Measurements from ENCODE around the gene NDUFAF2. TPM values are rescaled to one million over a fixed set of nuclear protein-coding genes. Genes with fewer than 3 reads are reported as not detected.

NDUFAF2 gene
- total and polyA plus RNA-seq, 2 of the 13 experiments (the other 11 are each of a cell fraction or from before 2014, with no cell fraction given) = 34.0 to 78.4 TPM

GRCh38 chr5:60944904-60945812, at the start of gene NDUFAF2, which contains the start of gene ERCC8 (continued):
- 0 out of 2 replicates have a peak, but pooled peaks have one; percentile 18 for TF ChIP-seq ZNF276 (CRISPR knock-in tag; IDR thresholded peaks at IDR 0.05; ENCODE audit: low read depth)
- no peak for TF ChIP-seq AKAP8 (CRISPR knock-in tag; IDR thresholded peaks at IDR 0.05)
- TF ChIP-seq TFDP1 (CRISPR knock-in tag; IDR thresholded peaks at IDR 0.05; ENCODE audit: borderline replicate concordance) = no peak
- peak; percentile 51; the same call in 1 of the 2 replicates for TF ChIP-seq GMEB1 (CRISPR knock-in tag; IDR thresholded peaks at IDR 0.05; ENCODE audit: borderline replicate concordance)
- TF ChIP-seq ETV5 (CRISPR knock-in tag; IDR thresholded peaks at IDR 0.05; ENCODE audit: borderline replicate concordance) = no peak
- TF ChIP-seq XRCC5 (optimal IDR thresholded peaks at IDR 0.05; ENCODE audit: low read length) = peak; percentile 43
- TF ChIP-seq ZSCAN21 (CRISPR knock-in tag; IDR thresholded peaks at IDR 0.05; ENCODE audit: borderline replicate concordance) = no peak
- TF ChIP-seq ZNF782 (CRISPR knock-in tag; IDR thresholded peaks at IDR 0.05; ENCODE audit: borderline replicate concordance) = peak; percentile 81; the same call in 1 of the 2 replicates
- TF ChIP-seq CENPX (CRISPR knock-in tag; IDR thresholded peaks at IDR 0.05) = no peak
- no peak for TF ChIP-seq MTF2 (CRISPR knock-in tag; IDR thresholded peaks at IDR 0.05; ENCODE audit: borderline replicate concordance)
- no peak for TF ChIP-seq ZFAT (CRISPR knock-in tag; conservative IDR thresholded peaks at IDR 0.05)
- no peak for TF ChIP-seq HDAC6 (IDR thresholded peaks at IDR 0.05; ENCODE audit: low read depth, low read length)
- no peak for TF ChIP-seq KLF11 (CRISPR knock-in tag; IDR thresholded peaks at IDR 0.05)
- TF ChIP-seq NAIF1 (CRISPR knock-in tag; IDR thresholded peaks at IDR 0.05; ENCODE audit: borderline replicate concordance) = no peak
- TF ChIP-seq NFIC (IDR thresholded peaks at IDR 0.05; ENCODE audit: low read length) = no peak
- TF ChIP-seq ZSCAN25 (CRISPR knock-in tag; IDR thresholded peaks at IDR 0.05) = no peak
- TF ChIP-seq ZKSCAN5 (CRISPR knock-in tag; IDR thresholded peaks at IDR 0.05) = no peak
- no peak for TF ChIP-seq ZNF766 (CRISPR knock-in tag; IDR thresholded peaks at IDR 0.05; ENCODE audit: borderline replicate concordance)
- TF ChIP-seq TEAD2 (CRISPR knock-in tag; IDR thresholded peaks at IDR 0.05) = no peak
- TF ChIP-seq ZFP62 (CRISPR knock-in tag; IDR thresholded peaks at IDR 0.05) = no peak
- TF ChIP-seq NRL (CRISPR knock-in tag; IDR thresholded peaks at IDR 0.05; ENCODE audit: borderline replicate concordance) = no peak; the same call in 1 of the 2 replicates
- 0 out of 2 replicates have a peak, but pooled peaks have one; percentile 8 for TF ChIP-seq ZNF746 (CRISPR knock-in tag; IDR thresholded peaks at IDR 0.05)
- TF ChIP-seq U2AF2 (IDR thresholded peaks at IDR 0.05; ENCODE audit: low read depth, low read length) = no peak
- TF ChIP-seq, protein P1, sequence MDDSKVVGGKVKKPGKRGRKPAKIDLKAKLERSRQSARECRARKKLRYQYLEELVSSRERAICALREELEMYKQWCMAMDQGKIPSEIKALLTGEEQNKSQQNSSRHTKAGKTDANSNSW (CRISPR knock-in tag; IDR thresholded peaks at IDR 0.05; ENCODE audit: borderline replicate concordance) = 0 out of 2 replicates have a peak, but pooled peaks have one; percentile 52
